Measurements from ENCODE around the gene ATP2B3. TPM values are rescaled to one million over a fixed set of nuclear protein-coding genes. Genes with fewer than 3 reads are reported as not detected.

The ATP2B3 gene
- total RNA-seq, 1 donor from 2014 or later = not detected

DNA sequence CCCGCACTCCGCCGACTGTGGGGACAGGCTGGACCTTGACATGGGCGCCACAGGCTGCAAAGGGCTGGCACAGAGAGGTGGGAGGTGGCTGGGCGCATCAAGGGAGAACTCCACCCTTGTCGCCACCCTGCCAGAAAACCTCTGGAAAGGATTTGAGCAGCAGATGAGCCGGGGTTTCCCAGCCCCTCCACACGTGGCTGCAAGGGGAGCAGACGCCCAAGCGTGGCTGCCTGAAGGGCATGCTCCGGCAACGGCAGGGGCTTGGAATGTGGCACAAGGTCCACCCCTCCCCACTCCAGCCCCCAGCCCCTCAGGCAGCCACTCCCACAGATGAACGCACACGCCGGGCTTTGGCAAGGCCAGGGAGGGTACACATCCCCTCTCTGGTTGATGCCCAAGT, 18.1 kb upstream of the ATP2B3 start:
- TF ChIP-seq, protein P1, sequence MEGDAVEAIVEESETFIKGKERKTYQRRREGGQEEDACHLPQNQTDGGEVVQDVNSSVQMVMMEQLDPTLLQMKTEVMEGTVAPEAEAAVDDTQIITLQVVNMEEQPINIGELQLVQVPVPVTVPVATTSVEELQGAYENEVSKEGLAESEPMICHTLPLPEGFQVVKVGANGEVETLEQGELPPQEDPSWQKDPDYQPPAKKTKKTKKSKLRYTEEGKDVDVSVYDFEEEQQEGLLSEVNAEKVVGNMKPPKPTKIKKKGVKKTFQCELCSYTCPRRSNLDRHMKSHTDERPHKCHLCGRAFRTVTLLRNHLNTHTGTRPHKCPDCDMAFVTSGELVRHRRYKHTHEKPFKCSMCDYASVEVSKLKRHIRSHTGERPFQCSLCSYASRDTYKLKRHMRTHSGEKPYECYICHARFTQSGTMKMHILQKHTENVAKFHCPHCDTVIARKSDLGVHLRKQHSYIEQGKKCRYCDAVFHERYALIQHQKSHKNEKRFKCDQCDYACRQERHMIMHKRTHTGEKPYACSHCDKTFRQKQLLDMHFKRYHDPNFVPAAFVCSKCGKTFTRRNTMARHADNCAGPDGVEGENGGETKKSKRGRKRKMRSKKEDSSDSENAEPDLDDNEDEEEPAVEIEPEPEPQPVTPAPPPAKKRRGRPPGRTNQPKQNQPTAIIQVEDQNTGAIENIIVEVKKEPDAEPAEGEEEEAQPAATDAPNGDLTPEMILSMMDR (IDR thresholded peaks at IDR 0.05; ENCODE audit: insufficient read depth, low read length, poor library complexity, severe bottlenecking) = no peak
- DNase-seq (ENCODE audit: low read depth) = no peak
- H3K27me3 ChIP-seq (ENCODE audit: control insufficient read depth, insufficient read depth, low read length) = peaks cover 16% of the 10 kb centered on the region
- no peaks in the 10 kb centered on the region for H3K36me3 ChIP-seq (ENCODE audit: control insufficient read depth, insufficient read depth, low read length)
- no peak overlapping the region for H3K4me3 ChIP-seq (ENCODE audit: low read depth, low read length)

DNA sequence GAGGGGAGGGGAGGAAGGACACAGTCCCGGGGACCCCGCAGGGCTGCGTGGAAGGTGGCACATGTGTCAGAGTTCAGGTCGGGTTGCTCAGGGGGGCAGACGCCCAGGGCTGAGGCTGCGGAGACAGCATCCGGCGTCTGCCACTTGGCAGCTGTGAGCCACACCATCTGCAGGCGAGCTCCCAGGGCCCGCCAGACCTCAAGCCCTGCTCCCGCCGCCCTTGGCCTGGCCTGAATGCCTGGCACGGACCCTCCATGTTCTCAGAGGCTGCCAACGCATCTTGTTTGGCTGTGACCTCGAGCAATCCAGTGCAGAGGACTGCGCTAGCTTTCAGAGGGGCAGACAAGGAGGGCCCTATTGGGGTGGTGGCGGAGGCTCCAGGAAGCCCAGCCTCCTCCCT, 17.6 kb upstream of the ATP2B3 start:
- Histone ChIP-seq H3K4me3 (ENCODE audit: low read depth, low read length) (no peak overlapping the region), H3K27me3 (ENCODE audit: control insufficient read depth, insufficient read depth, low read length) (peaks cover 15% of the 10 kb centered on the region), H3K36me3 (ENCODE audit: control insufficient read depth, insufficient read depth, low read length) (no peaks in the 10 kb centered on the region)
- no peak for DNase-seq (ENCODE audit: low read depth)
- TF ChIP-seq, protein P1 (IDR thresholded peaks at IDR 0.05; ENCODE audit: insufficient read depth, low read length, poor library complexity, severe bottlenecking) = no peak

DNA sequence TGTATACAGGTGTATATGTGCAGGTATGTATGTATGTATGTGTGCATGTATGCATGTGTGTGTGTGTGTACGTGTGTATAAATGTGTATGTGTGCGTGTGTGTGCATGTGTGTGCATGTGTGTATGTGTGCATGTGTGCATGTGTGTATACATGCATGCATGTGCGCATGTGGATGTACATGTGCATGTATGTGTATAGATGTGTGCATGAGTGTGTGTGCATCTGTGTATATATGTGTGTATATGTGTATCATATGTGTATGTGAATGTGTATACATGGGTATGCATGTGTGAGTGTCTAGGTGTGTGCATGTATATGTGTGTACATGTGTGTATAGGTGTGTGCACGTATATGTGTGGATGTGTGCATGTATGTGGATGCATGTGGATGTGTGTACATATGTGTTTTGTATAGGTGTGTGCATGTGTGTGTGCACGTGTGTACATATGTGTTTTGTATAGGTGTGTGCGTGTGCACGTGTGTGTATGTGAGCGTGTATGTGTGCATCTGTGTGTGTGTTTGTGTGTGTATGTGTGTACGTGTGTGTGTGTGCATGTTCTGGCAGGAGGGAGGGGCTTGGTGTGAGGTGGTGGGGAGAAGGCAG, 16.7 kb upstream of the ATP2B3 start:
- TF ChIP-seq, protein P1 (IDR thresholded peaks at IDR 0.05; ENCODE audit: insufficient read depth, low read length, poor library complexity, severe bottlenecking) = no peak
- DNase-seq (ENCODE audit: low read depth) = no peak
- Histone ChIP-seq H3K27me3 (ENCODE audit: control insufficient read depth, insufficient read depth, low read length) (peaks cover 7% of the 10 kb centered on the region), H3K36me3 (ENCODE audit: control insufficient read depth, insufficient read depth, low read length) (no peaks in the 10 kb centered on the region), H3K4me3 (ENCODE audit: low read depth, low read length) (no peak overlapping the region)

DNA sequence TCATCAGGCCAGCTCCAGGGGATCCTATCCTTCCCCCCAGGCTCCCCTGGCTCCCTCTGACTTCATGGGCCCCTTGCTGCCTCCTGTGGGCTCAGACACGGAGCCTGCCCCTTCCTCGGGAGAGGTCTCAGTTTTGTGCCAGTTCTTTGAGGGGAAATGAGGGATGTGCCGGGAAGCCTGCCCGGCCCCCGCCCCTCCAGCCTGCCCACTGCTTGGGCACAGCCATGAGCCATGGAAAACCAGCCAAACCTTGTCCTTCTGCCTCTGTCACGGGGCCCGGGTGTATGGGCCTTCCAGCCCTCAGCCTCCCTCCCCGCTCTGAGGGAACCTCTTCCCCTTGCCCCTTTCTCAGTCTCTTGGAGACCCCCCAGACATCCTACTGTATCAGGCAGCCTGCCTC, 15.9 kb upstream of the ATP2B3 start:
- Histone ChIP-seq H3K27me3 (ENCODE audit: control insufficient read depth, insufficient read depth, low read length) (peaks cover 6% of the 10 kb centered on the region), H3K36me3 (ENCODE audit: control insufficient read depth, insufficient read depth, low read length) (no peaks in the 10 kb centered on the region), H3K4me3 (ENCODE audit: low read depth, low read length) (no peak overlapping the region)
- TF ChIP-seq, protein P1 (IDR thresholded peaks at IDR 0.05; ENCODE audit: insufficient read depth, low read length, poor library complexity, severe bottlenecking) = no peak
- no peak for DNase-seq (ENCODE audit: low read depth)

DNA sequence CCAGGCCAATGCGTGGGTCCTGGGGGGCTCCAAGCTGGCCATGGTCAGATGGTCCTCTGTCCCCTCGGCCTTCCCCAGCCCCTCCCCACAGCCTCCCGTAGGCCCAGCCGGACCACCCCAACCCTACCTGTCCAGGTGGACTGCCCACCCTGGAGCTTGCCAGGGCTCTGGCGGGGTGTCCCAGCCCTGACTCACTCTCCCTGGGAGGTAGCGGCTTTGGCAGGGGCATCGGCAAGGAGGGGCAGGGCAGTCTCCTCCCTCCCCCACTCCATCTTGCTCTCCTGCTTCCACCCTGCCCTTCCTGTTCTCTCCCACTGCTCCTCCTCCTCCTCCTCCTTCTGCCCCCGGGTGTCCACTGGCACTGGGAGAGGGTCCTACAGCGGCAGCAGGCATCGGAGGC, 15.3 kb upstream of the ATP2B3 start:
- H3K36me3 ChIP-seq (ENCODE audit: control insufficient read depth, insufficient read depth, low read length) = no peaks in the 10 kb centered on the region
- H3K4me3 ChIP-seq (ENCODE audit: low read depth, low read length) = no peak overlapping the region
- TF ChIP-seq, protein P1 (IDR thresholded peaks at IDR 0.05; ENCODE audit: insufficient read depth, low read length, poor library complexity, severe bottlenecking) = no peak
- peaks cover 6% of the 10 kb centered on the region for H3K27me3 ChIP-seq (ENCODE audit: control insufficient read depth, insufficient read depth, low read length)
- no peak for DNase-seq (ENCODE audit: low read depth)

DNA sequence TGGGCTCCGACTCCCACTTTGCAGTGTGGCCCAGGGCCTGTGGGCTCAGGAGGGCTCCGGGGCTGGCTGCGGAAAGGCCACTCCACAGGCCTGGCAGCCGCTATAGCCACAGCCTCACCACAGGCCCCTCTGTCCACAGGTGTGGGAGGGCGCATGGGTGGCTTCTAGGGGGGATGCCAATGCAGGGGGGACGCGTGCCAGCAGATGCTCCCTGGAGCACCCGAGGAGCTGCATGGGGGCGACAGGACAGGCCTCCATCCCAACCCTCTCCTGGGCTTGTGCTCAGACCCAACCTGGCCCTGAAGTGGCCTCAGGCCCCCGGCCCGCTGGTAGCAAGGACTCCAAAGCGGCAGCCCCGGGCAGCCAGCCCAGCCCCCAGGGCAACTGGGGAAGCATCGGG, 14.6 kb upstream of the ATP2B3 start:
- peaks cover 6% of the 10 kb centered on the region for H3K27me3 ChIP-seq (ENCODE audit: control insufficient read depth, insufficient read depth, low read length)
- no peak for DNase-seq (ENCODE audit: low read depth)
- H3K4me3 ChIP-seq (ENCODE audit: low read depth, low read length) = no peak overlapping the region

More for the DNA sequence above, 14.6 kb upstream of the ATP2B3 start:
- H3K36me3 ChIP-seq (ENCODE audit: control insufficient read depth, insufficient read depth, low read length) = no peaks in the 10 kb centered on the region
- TF ChIP-seq, protein P1 (IDR thresholded peaks at IDR 0.05; ENCODE audit: insufficient read depth, low read length, poor library complexity, severe bottlenecking) = no peak

Data from kidney epithelial cell (primary cell).